ENCODE data around the gene KLHDC7A. TPM values are rescaled to one million over a fixed set of nuclear protein-coding genes. Genes with fewer than 3 reads are reported as not detected.
A peak's percentile ranks its signal among the peaks of the same experiment; 100 is the strongest.

KLHDC7A gene
- total and polyA plus RNA-seq, 5 donors, result 0.02 to 0.08 TPM; not detected in 3

GRCh38 chr1:18473195-18473815, 7.4 kb upstream of the KLHDC7A start:
- DNase-seq (no peak), ATAC-seq (no peak)
- no peaks in the 10 kb centered on the region for H3K27me3 ChIP-seq (ENCODE audit: control insufficient read depth, insufficient read depth)
- no peaks in the 10 kb centered on the region for H3K9me3 ChIP-seq (ENCODE audit: control insufficient read depth, low read length)
- 75% methylated on average over 11 of the region's 11 CpGs for WGBS
- intact Hi-C loops (cut with DNase I), result no loop called here
- H3K4me1 ChIP-seq (ENCODE audit: control insufficient read depth, insufficient read depth, low read length), result no peaks in the 10 kb centered on the region
- no peak overlapping the region for H3K4me3 ChIP-seq (ENCODE audit: low read length)
- no peak overlapping the region for H3K27ac ChIP-seq (ENCODE audit: low read length)

GRCh38 chr1:18474559-18475175, 6.1 kb upstream of the KLHDC7A start:
- DNase-seq, result no peak
- 88% methylated on average over 10 of the region's 10 CpGs for WGBS
- intact Hi-C loops (cut with DNase I), result no loop called here
- no peak for ATAC-seq
- H3K4me1 ChIP-seq (ENCODE audit: control insufficient read depth, insufficient read depth, low read length), result no peaks in the 10 kb centered on the region
- no peak overlapping the region for H3K4me3 ChIP-seq (ENCODE audit: low read length)
- no peaks in the 10 kb centered on the region for H3K27me3 ChIP-seq (ENCODE audit: control insufficient read depth, insufficient read depth)
- no peak overlapping the region for H3K27ac ChIP-seq (ENCODE audit: low read length)
- H3K9me3 ChIP-seq (ENCODE audit: control insufficient read depth, low read length), result no peaks in the 10 kb centered on the region

GRCh38 chr1:18475234-18475905, 5.4 kb upstream of the KLHDC7A start:
- Histone ChIP-seq H3K4me3 (ENCODE audit: low read length) (no peak overlapping the region), H3K4me1 (ENCODE audit: control insufficient read depth, insufficient read depth, low read length) (no peaks in the 10 kb centered on the region), H3K9me3 (ENCODE audit: control insufficient read depth, low read length) (no peaks in the 10 kb centered on the region), H3K27ac (ENCODE audit: low read length) (no peak overlapping the region), H3K27me3 (ENCODE audit: control insufficient read depth, insufficient read depth) (no peaks in the 10 kb centered on the region)
- ATAC-seq, result no peak
- WGBS, result 72% methylated on average over 10 of the region's 10 CpGs
- DNase-seq, result no peak
- intact Hi-C loops (cut with DNase I), result no loop called here

GRCh38 chr1:18479454-18479853, 1.3 kb upstream of the KLHDC7A start:
- Histone ChIP-seq H3K27me3 (ENCODE audit: control insufficient read depth, insufficient read depth) (no peaks in the 10 kb centered on the region), H3K9me3 (ENCODE audit: control insufficient read depth, low read length) (no peaks in the 10 kb centered on the region), H3K4me1 (ENCODE audit: control insufficient read depth, insufficient read depth, low read length) (no peaks in the 10 kb centered on the region), H3K4me3 (ENCODE audit: low read length) (no peak overlapping the region), H3K27ac (ENCODE audit: low read length) (no peak overlapping the region)
- intact Hi-C loops (cut with DNase I), result no loop called here
- DNase-seq, result no peak
- no peak for ATAC-seq
- WGBS, result 61% methylated on average over 8 of the region's 8 CpGs

GRCh38 chr1:18481190-18481920, 625 bp downstream of the KLHDC7A start:
- ATAC-seq, result no peak
- Histone ChIP-seq H3K4me1 (ENCODE audit: control insufficient read depth, insufficient read depth, low read length) (no peaks in the 10 kb centered on the region), H3K27ac (ENCODE audit: low read length) (no peak overlapping the region), H3K4me3 (ENCODE audit: low read length) (no peak overlapping the region), H3K9me3 (ENCODE audit: control insufficient read depth, low read length) (no peaks in the 10 kb centered on the region), H3K27me3 (ENCODE audit: control insufficient read depth, insufficient read depth) (no peaks in the 10 kb centered on the region)
- intact Hi-C loops (cut with DNase I), result no loop called here
- DNase-seq, result no peak
- 74% methylated on average over 25 of the region's 25 CpGs for WGBS

GRCh38 chr1:18481921-18482701, 1.4 kb downstream of the KLHDC7A start:
- Histone ChIP-seq H3K4me1 (ENCODE audit: control insufficient read depth, insufficient read depth, low read length) (no peaks in the 10 kb centered on the region), H3K9me3 (ENCODE audit: control insufficient read depth, low read length) (no peaks in the 10 kb centered on the region), H3K4me3 (ENCODE audit: low read length) (no peak overlapping the region), H3K27ac (ENCODE audit: low read length) (no peak overlapping the region), H3K27me3 (ENCODE audit: control insufficient read depth, insufficient read depth) (no peaks in the 10 kb centered on the region)
- DNase-seq (no peak), ATAC-seq (peak in 1 of 2 donors; percentile 11)
- WGBS, result 79% methylated on average over 49 of the region's 49 CpGs
- intact Hi-C loops (cut with DNase I), result no loop called here

GRCh38 chr1:18482721-18483425, 2.1 kb downstream of the KLHDC7A start:
- intact Hi-C loops (cut with DNase I), result no loop called here
- Histone ChIP-seq H3K9me3 (ENCODE audit: control insufficient read depth, low read length) (no peaks in the 10 kb centered on the region), H3K4me3 (ENCODE audit: low read length) (no peak overlapping the region), H3K4me1 (ENCODE audit: control insufficient read depth, insufficient read depth, low read length) (no peaks in the 10 kb centered on the region), H3K27me3 (ENCODE audit: control insufficient read depth, insufficient read depth) (no peaks in the 10 kb centered on the region), H3K27ac (ENCODE audit: low read length) (no peak overlapping the region)
- WGBS, result 92% methylated on average over 57 of the region's 57 CpGs
- ATAC-seq (no peak), DNase-seq (peak in 1 of 3 donors; percentile 55)

- Histone ChIP-seq H3K4me3 (ENCODE audit: low read length) (no peak overlapping the region), H3K27ac (ENCODE audit: low read length) (no peak overlapping the region), H3K9me3 (ENCODE audit: control insufficient read depth, low read length) (no peaks in the 10 kb centered on the region), H3K27me3 (ENCODE audit: control insufficient read depth, insufficient read depth) (no peaks in the 10 kb centered on the region), H3K4me1 (ENCODE audit: control insufficient read depth, insufficient read depth, low read length) (no peaks in the 10 kb centered on the region)
- no peak for DNase-seq
- ATAC-seq, result no peak
- 82% methylated on average over 3 of the region's 3 CpGs for WGBS
- intact Hi-C loops (cut with DNase I), result no loop called here
These were observed 3.5 kb downstream of the KLHDC7A start for GRCh38 chr1:18484276-18484675.

- no peak for ATAC-seq
- Histone ChIP-seq H3K9me3 (ENCODE audit: control insufficient read depth, low read length) (no peaks in the 10 kb centered on the region), H3K27ac (ENCODE audit: low read length) (no peak overlapping the region), H3K4me3 (ENCODE audit: low read length) (no peak overlapping the region), H3K4me1 (ENCODE audit: control insufficient read depth, insufficient read depth, low read length) (no peaks in the 10 kb centered on the region), H3K27me3 (ENCODE audit: control insufficient read depth, insufficient read depth) (no peaks in the 10 kb centered on the region)
- intact Hi-C loops (cut with DNase I), result no loop called here
- WGBS, result 83% methylated on average over 2 of the region's 2 CpGs
- no peak for DNase-seq
These were observed 4.0 kb downstream of the KLHDC7A start for GRCh38 chr1:18484721-18485120.

GRCh38 chr1:18485227-18485626, 4.5 kb downstream of the KLHDC7A start:
- no peaks in the 10 kb centered on the region for H3K9me3 ChIP-seq (ENCODE audit: control insufficient read depth, low read length)
- DNase-seq, result no peak
- WGBS, result 92% methylated on average over 4 of the region's 4 CpGs
- no peak overlapping the region for H3K27ac ChIP-seq (ENCODE audit: low read length)
- ATAC-seq, result no peak
- intact Hi-C loops (cut with DNase I), result no loop called here
- no peak overlapping the region for H3K4me3 ChIP-seq (ENCODE audit: low read length)
- H3K4me1 ChIP-seq (ENCODE audit: control insufficient read depth, insufficient read depth, low read length), result no peaks in the 10 kb centered on the region
- H3K27me3 ChIP-seq (ENCODE audit: control insufficient read depth, insufficient read depth), result no peaks in the 10 kb centered on the region
